Measurements from ENCODE around the gene NOS1AP.
"Not testable (repeated sequence)": the region's sequence is repeated elsewhere in the genome, so short reads cannot be mapped to it uniquely, and the experiment has no call there.

NOS1AP gene

GRCh38 chr1:162195567-162195966 lies 126.1 kb downstream of the NOS1AP start:
- DNase-seq (ENCODE audit: low spot score) = no peak

GRCh38 chr1:162196387-162196786 lies 126.9 kb downstream of the NOS1AP start:
- no peak for DNase-seq (ENCODE audit: low spot score)

DNA sequence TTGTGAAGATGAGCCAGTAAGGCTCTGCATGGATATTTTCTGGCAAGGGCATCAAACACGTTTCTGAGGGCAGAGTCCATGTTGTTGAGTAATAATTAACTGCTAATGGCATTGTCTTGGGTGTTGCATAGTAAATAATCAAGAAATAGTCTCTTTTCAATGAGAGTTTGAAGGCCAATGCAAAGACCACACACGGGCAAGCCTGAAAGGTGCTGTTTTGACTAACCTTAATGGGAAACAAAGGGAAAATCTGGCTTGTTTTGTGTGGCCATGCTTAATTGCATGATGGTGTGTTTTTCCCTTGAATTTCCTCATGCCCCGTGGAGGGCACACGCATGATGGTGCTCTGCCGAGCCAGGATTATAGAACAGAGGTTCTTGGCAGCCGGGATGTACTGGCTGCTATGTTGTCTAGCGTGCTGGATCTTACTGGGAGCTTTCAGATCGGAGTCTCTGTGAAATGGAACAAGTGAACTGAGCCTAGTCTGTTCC lies 127.6 kb downstream of the NOS1AP start:
- no peak for DNase-seq (ENCODE audit: low spot score)

DNA sequence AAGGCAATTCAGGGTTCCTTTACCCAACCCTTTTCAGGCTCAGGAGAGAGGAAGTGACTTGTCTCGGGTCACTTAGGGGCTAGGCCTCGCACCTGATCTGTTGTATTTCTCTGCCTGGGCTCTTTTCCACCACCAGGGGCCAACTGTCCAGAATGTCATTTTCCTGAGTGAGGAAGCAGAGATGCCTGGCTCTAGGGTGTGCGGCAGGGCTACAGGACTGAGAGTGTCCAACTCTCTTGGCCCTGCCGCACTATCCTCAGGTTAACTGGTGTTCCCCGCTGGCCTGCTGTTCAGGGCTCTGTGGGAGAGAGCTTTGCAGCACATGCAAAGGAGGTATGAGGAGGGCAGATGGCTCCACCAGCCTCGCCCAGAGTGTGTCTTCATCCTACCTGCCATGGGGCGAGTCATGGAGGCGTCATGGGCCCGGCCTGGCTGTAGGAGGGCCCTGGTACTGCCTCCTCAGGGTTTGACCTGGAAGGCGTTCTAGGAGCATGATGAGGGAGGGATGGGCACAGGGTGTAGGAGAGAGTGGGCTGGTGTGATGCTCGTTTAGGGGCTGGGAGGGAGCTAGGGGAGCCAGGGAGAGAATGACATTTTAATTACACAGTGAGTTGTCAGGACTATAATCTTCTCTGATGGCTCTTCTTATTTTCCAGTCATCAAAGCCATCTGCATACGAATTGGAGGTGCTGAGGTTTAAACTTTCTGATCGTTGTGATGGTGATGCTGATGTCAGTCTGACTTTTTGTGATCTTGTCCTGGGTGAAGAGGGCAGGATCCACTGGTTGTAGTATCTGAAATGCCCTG lies 128.3 kb downstream of the NOS1AP start:
- peak; percentile 9 for DNase-seq (ENCODE audit: low spot score)

DNA sequence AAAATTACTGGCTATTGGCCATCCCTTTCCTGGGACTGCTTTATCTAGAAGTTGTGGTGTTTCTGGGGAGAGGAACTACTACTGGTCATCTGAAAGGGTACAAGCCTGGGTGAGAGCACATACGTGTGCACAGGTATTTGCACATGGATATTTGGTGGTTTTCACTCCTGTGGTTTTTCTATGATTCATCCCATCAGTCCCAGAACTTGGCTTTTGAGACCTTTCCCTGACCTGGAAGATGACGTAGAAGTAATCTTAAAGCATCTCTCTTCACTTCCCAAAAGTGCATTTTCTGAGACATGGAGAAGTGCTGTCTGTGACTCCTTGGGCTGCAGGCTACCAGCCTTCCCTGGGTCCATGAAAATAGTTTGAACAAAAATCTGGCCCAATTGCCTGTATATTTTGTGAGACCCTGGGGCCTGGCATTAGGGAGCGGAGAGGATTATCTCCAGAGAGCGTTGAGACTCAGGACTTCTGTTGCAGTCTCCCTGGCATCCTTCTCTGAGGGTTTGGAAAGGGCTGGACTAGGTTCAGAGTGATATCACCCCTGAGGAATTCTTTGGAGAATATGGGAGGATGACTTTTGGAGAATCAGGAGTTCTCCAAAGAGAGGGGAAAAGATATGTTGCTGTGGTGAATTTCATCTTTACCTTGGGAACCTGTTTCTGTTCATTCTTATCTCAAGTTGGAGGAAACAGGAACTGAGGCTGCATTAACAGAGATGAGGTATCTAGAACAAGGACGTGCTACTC lies 130.8 kb downstream of the NOS1AP start:
- DNase-seq (ENCODE audit: low spot score) = peak; percentile 11

GRCh38 chr1:162201062-162201461 lies 131.6 kb downstream of the NOS1AP start:
- not testable (repeated sequence) for DNase-seq (ENCODE audit: low spot score)

- no peak for DNase-seq (ENCODE audit: low spot score)
Observed at GRCh38 chr1:162204129-162204822, 134.8 kb downstream of the NOS1AP start.

DNA sequence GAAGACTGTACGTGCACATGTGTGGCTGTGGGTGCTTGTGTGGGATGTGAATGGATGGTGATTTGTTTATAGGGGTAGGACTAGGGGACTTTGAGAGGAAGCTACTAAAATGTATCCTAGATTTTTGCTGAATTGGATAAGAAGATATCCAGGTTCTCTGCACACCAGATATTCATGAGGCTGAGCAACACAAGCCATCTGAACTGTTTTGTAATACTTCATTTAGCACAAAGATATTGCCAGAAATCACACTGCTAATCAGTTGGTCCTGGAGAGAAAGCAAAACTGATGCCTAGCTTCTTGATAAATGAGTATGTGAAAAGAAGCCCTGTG lies 135.3 kb downstream of the NOS1AP start:
- DNase-seq (ENCODE audit: low spot score) = no peak

DNA sequence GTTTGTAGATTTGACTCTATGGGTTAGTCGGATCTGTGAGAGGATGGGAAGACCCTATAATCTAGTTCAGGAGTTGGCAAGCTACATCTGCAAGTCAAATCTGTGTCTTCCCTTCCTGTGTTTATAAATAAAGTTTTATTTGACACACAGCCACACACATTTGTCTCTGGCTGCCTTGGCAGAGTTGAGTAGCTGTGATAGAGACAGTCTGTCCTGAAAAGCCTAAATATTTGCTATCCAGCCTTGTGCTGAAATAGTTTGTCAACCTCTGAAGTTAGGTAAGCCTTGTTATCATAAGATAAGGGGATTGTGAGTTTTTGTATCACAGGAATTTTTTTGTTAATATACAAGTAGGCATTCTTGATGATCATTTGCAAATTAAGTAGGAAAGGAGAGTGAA lies 136.8 kb downstream of the NOS1AP start:
- no peak for DNase-seq (ENCODE audit: low spot score)

GRCh38 chr1:162206749-162207635 lies 137.5 kb downstream of the NOS1AP start:
- peak; percentile 82 for DNase-seq (ENCODE audit: low spot score)

DNA sequence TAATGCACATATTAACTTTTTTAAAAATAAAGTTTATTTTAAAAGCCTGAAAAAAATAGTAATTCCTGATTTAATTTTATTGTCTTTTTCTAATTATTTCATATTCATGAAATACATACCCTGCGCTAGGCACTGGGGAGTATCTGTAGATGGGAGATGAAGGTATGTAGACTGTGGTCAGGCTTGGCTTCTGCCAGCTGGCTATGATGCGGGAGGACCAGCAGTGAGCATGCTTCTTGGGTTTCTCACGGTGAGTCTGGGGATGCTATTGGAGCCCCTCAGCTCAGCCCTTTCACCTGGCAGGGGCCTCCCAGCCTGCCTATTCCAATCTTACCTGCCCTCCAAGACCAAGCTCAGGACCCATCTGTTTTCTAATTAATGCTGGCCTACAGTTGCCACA lies 138.4 kb downstream of the NOS1AP start:
- DNase-seq (ENCODE audit: low spot score) = no peak

- peak; percentile 42 for DNase-seq (ENCODE audit: low spot score)
Observed at GRCh38 chr1:162210196-162210595, 140.7 kb downstream of the NOS1AP start.

DNA sequence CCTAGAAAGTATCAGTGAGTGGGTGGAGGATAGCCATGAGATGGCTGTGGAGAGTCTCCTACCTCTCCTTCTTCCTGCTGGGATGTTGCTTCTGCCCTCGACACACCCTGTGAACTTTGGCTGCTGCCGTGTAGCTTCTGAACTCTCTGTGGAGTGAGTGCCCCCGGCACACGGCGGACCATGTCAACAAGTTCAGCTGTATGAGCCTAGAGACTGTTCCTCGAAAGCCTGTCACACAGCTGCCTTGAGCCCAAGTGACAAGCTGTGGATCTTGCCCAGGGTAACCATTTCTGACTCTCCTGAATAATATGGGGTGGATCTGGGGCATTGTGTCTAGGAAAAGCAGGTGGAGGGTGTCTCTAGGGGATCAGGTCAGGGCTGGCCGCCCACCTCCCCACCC lies 143.2 kb downstream of the NOS1AP start:
- no peak for DNase-seq (ENCODE audit: low spot score)

GRCh38 chr1:162213281-162213912 lies 143.9 kb downstream of the NOS1AP start:
- peak; percentile 60 for DNase-seq (ENCODE audit: low spot score)

GRCh38 chr1:162214202-162214601 lies 144.7 kb downstream of the NOS1AP start:
- DNase-seq (ENCODE audit: low spot score) = no peak

DNA sequence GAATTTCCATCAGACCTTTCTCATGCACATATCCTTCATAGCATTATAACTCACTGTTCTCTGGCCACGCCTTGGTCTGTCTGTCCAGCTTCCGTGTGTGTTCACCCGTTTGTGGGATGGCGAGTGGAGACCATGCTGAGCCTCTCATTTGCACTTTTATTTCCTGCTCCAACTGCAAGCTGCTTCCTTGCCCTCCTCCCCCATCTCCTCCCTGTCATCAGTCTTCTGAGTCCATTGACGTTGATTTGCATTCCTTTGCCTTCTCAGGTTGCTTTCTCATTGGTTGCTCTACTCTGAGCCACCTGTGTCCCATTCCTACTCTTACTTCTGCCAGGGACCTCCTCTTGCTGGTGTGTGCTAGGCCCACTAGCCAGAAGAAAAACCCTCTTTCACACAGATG lies 146.4 kb downstream of the NOS1AP start:
- peak; percentile 84 for DNase-seq (ENCODE audit: low spot score)

DNA sequence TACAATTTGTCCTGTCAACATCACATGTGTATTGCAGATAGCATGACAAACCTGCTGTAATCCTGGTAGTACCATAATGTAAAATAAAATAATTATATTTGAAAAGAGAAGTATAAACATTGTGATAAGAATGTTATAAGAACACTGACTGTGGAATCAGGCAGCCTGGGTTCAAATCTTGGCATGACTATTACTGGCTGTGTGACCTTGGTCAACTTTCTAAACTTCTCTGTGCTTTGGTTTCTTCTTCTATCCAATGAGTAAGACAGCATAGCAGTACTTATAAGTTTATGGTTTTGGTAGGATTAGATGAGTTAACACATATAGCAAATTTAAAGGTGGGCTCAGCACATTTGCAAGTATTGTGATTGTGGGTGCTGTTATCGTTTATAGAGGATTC lies 147.1 kb downstream of the NOS1AP start:
- DNase-seq (ENCODE audit: low spot score) = no peak

DNA sequence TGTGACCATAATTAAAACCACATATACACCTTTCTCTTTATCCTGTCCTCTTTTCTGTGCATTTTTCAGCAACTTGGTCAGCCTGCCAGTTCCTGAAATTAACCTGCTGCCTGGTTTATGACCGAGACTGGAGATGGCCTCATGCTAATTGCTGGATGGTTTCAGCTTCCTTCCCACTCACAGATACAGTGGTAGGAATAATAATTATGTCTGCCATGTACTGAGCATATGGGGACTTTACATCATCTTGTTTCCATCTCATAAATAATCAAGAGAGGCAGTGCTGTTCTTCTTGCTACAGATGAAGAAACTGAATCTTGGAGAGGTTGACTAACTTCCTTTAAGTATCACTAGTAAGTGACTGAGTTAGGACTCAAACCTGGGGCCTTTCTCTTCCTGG lies 148.2 kb downstream of the NOS1AP start:
- no peak for DNase-seq (ENCODE audit: low spot score)

DNA sequence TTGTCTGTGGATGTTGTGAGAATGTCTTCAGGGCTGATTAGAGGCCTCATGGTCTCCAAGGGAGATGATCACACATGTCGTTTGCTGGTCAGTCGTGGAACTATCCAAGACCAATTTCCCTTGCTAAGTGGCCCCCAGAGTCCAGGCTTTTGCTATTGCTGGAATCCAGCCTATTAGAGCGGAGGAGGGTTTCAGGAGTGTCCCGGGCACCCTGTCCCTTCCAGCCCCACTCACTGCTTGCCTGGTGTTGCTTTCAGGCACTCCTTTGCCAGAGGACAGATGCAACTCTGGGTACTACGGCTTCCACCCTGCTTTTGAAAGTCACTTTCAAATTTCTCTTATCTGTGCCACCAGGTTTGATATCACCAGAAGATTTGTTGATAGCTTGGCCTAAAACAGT lies 149.1 kb downstream of the NOS1AP start:
- no peak for DNase-seq (ENCODE audit: low spot score)

DNA sequence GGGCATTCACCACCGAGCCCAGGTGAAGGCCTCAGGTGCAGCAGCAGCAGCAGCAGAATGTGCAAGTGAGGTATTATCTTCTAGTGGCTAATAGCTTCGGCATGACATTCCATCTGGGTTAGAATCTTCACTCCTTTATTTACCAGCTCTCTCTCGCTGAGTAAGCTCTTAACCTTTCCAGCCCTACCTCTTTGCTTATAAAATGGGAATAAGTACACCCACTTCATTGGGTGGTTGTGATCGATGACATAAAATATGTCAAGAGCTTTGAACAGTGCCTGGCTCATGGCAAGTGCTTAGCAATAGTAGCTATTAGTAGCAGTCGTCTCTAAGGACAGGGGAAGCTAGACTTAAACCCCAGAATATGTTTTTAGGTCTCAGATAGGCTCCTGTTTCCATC lies 149.5 kb downstream of the NOS1AP start:
- peak; percentile 52 for DNase-seq (ENCODE audit: low spot score)

DNA sequence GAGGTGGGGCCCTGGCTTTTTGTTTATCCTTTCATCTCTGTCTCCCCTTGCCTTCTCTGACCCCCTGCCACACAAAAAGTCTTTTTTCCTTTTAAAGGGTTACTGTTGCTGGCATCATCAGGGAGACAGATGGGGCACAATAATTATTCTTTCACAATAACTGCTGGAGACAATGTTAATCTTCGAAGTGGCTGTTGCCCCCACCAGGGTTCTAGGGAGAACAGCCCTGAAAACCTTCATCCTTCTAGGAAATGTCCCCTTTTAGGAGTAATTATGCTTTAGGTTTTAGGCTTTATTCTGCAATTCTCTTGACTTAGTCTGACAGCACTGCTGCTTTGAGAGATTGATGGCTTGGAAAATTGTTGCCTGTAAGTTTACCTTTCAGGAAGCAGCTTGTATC lies 150.0 kb downstream of the NOS1AP start:
- DNase-seq (ENCODE audit: low spot score) = no peak
